Mesendoderm (in vitro differentiated cells): ENCODE measurements around the gene MSRB3.

Source experiments
- DNase-seq: peaks from one replicate; pipeline ENCODE4 v3.0.0; 2013
- H2AK5ac ChIP-seq: 2 replicates; pipeline ENCODE4 v1.6.1; 2013; ENCODE audit warnings: low read length, inconsistent platforms
- H2BK120ac ChIP-seq: 2 replicates; pipeline ENCODE4 v1.6.1; 2013; ENCODE audit warnings: low read depth, mild to moderate bottlenecking, low read length, moderate library complexity, mixed read lengths
- H2BK15ac ChIP-seq: replicated peaks from 2 replicates; pipeline ENCODE4 v1.6.1; 2013; ENCODE audit warnings: low read depth, mild to moderate bottlenecking, moderate library complexity
- H2BK5ac ChIP-seq: 2 replicates; pipeline ENCODE4 v1.6.1; 2013; ENCODE audit warnings: low read length, inconsistent platforms
- H3K18ac ChIP-seq: 2 replicates; pipeline ENCODE4 v1.6.1; 2013; ENCODE audit warnings: mild to moderate bottlenecking, low read length, mixed read lengths
- H3K23ac ChIP-seq: one replicate; pipeline ENCODE4 v1.6.1; 2013; ENCODE audit warnings: low read length
- H3K27ac ChIP-seq: 2 replicates; pipeline ENCODE4 v1.5.1; 2013; ENCODE audit warnings: low read depth, mild to moderate bottlenecking, inconsistent platforms, low read length, moderate library complexity
- H3K27me3 ChIP-seq: 2 replicates; pipeline ENCODE4 v1.6.1; 2013; ENCODE audit warnings: low read length, control low read depth, mild to moderate bottlenecking, inconsistent platforms; ENCODE audit not compliant: insufficient read depth, poor library complexity
- H3K36me3 ChIP-seq: 2 replicates; pipeline ENCODE4 v1.6.1; 2013; ENCODE audit warnings: low read length, inconsistent platforms; ENCODE audit not compliant: control insufficient read depth, insufficient read depth
- H3K4ac ChIP-seq: one replicate; pipeline ENCODE4 v1.6.1; 2013; ENCODE audit warnings: low read depth, mild to moderate bottlenecking, low read length, moderate library complexity
- H3K4me1 ChIP-seq: 2 replicates; pipeline ENCODE4 v1.6.1; 2013; ENCODE audit warnings: low read depth, low read length, inconsistent platforms; ENCODE audit not compliant: control insufficient read depth
- H3K4me2 ChIP-seq: 2 replicates; pipeline ENCODE4 v1.6.1; 2013; ENCODE audit warnings: low read length
- H3K4me3 ChIP-seq: 2 replicates; pipeline ENCODE4 v1.5.1; 2013; ENCODE audit warnings: mild to moderate bottlenecking, low read length
- H3K56ac ChIP-seq: one replicate; pipeline ENCODE4 v1.6.1; 2013; ENCODE audit warnings: low read length
- H3K79me1 ChIP-seq: 2 replicates; pipeline ENCODE4 v1.6.1; 2013; ENCODE audit warnings: low read length, inconsistent platforms
- H3K79me2 ChIP-seq: 2 replicates; pipeline ENCODE4 v1.6.1; 2013; ENCODE audit warnings: mild to moderate bottlenecking, low read length; ENCODE audit not compliant: control insufficient read depth, insufficient read depth
- H3K9ac ChIP-seq: 2 replicates; pipeline ENCODE4 v1.6.1; 2013; ENCODE audit warnings: low read length, inconsistent platforms
- H4K5ac ChIP-seq: one replicate; pipeline ENCODE4 v1.6.1; 2013; ENCODE audit warnings: low read length
- H4K8ac ChIP-seq: one replicate; pipeline ENCODE4 v1.6.1; 2013; ENCODE audit warnings: low read depth, mild to moderate bottlenecking, control low read depth, low read length, moderate library complexity
- WGBS: extraction: QIAGEN DNeasy Blood & Tissue Kit; methylation state at CpG from one replicate; pipeline ENCODE4 v1.1.7; 2013; ENCODE audit warnings: low lambda C conversion rate, missing lambda C conversion rate; ENCODE audit not compliant: insufficient coverage; ENCODE audit errors: extremely low coverage; 5-methylcytosine and 5-hydroxymethylcytosine counted together

The MSRB3 gene

DNA sequence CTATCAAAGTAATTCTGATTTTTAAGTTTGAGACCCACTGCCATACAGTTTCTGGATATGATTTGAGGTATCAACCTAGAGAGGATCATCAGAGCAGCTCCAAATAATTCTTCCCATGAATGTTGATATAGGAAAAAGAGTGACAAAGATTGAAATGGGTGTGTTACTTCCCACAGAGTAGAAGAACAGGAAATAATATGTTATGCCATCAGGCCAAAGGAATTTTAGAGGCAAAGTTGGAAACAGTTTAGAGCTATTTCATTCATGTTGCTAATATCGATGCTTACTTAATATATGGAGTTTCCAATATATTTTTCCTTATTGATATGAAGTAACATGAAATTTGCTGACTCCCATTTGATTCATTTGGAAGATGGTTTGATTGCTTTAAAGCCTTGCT is 8.9 kb upstream of the MSRB3 start:
- Histone ChIP-seq H3K79me1 (no peaks in the 10 kb centered on the region), H2BK120ac (no peak overlapping the region), H2BK15ac (no peak overlapping the region), H3K18ac (no peak overlapping the region), H3K4me1 (no peaks in the 10 kb centered on the region), H3K9ac (no peak overlapping the region), H4K5ac (no peak overlapping the region), H3K27ac (no peak overlapping the region), H2BK5ac (no peak overlapping the region), H3K27me3 (no peaks in the 10 kb centered on the region), H3K23ac (no peak overlapping the region), H4K8ac (no peak overlapping the region), H3K4me2 (no peak overlapping the region), H3K36me3 (no peaks in the 10 kb centered on the region), H3K4ac (no peak overlapping the region), H2AK5ac (no peak overlapping the region), H3K4me3 (no peak overlapping the region), H3K56ac (no peak overlapping the region), H3K79me2 (no peaks in the 10 kb centered on the region)
- DNase-seq, result no peak
- WGBS, result no CpG with 5 or more reads among the region's 1 CpG

GRCh38 chr12:65274602-65275272 is 3.7 kb upstream of the MSRB3 start:
- no peaks in the 10 kb centered on the region for H3K79me2 ChIP-seq
- no peak overlapping the region for H3K56ac ChIP-seq
- H3K23ac ChIP-seq, result no peak overlapping the region
- H2BK120ac ChIP-seq, result no peak overlapping the region
- no peaks in the 10 kb centered on the region for H3K79me1 ChIP-seq
- H2BK15ac ChIP-seq, result no peak overlapping the region
- H4K5ac ChIP-seq, result no peak overlapping the region
- no peak for DNase-seq
- no peaks in the 10 kb centered on the region for H3K36me3 ChIP-seq
- H3K4me3 ChIP-seq, result no peak overlapping the region
- H3K27me3 ChIP-seq, result no peaks in the 10 kb centered on the region
- H3K18ac ChIP-seq, result no peak overlapping the region
- H3K4me2 ChIP-seq, result no peak overlapping the region
- H3K4ac ChIP-seq, result no peak overlapping the region
- no peaks in the 10 kb centered on the region for H3K4me1 ChIP-seq
- no CpG with 5 or more reads among the region's 7 CpGs for WGBS
- H3K27ac ChIP-seq, result no peak overlapping the region
- H2AK5ac ChIP-seq, result no peak overlapping the region
- H4K8ac ChIP-seq, result no peak overlapping the region
- H2BK5ac ChIP-seq, result no peak overlapping the region
- no peak overlapping the region for H3K9ac ChIP-seq

DNA sequence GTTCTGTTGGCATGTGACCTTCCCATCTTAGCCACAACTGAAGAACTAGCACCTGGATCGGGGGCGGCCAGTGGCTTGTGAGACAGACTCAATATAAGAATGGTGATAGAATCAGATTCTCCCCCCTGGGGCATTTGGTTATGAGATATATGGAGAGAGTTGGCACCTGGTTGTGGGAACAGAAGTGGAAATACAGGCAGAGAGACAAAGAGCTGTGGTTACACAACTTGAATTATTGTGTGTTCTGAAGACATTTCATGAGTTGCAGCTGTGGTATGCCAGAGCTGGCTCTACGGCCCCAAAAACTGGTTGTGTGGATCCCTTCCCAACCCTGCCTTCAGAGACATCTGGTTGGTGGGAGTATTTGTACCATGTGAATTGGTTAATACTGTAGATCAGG is 2.9 kb upstream of the MSRB3 start:
- H2BK120ac ChIP-seq, result no peak overlapping the region
- H3K23ac ChIP-seq, result no peak overlapping the region
- H3K36me3 ChIP-seq, result no peaks in the 10 kb centered on the region
- no peak overlapping the region for H3K4ac ChIP-seq
- no peak overlapping the region for H2BK15ac ChIP-seq
- WGBS, result no CpG with 5 or more reads among the region's 3 CpGs
- H3K27ac ChIP-seq, result no peak overlapping the region
- H3K4me1 ChIP-seq, result no peaks in the 10 kb centered on the region
- no peak overlapping the region for H4K8ac ChIP-seq
- H3K56ac ChIP-seq, result no peak overlapping the region
- no peak overlapping the region for H3K4me2 ChIP-seq
- no peaks in the 10 kb centered on the region for H3K79me1 ChIP-seq
- H4K5ac ChIP-seq, result no peak overlapping the region
- no peak overlapping the region for H2BK5ac ChIP-seq
- H3K27me3 ChIP-seq, result no peaks in the 10 kb centered on the region
- no peak for DNase-seq
- H3K18ac ChIP-seq, result no peak overlapping the region
- no peak overlapping the region for H3K9ac ChIP-seq
- H3K79me2 ChIP-seq, result no peaks in the 10 kb centered on the region
- no peak overlapping the region for H3K4me3 ChIP-seq
- no peak overlapping the region for H2AK5ac ChIP-seq

DNA sequence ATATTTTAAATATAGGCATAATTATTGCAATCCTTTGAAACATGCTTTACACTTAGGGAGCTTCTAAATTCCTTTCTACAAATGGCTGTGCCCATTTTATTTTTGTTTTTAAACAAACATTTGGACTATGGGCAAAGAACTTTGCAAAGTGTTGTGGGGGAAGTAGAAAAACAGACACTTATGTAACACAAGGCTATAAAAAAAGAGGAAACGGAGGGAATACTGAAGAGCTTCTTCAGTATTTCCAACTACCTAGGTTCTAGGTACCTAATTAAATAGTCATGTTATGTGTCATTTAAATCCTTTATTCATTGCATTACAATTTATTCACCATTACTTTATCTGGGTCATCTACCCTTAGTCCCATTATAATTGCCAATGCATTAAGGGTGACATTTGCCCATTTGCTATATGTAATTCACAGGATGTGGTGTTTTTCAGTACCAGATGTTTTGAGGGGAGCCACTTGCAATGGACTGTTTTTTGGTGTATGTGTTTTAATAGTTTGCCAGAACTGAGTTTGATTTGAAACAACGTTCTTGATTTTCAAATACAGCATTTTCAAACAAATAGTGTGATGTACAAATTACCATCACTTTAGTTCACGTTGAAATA is 1.5 kb upstream of the MSRB3 start:
- no peak overlapping the region for H3K9ac ChIP-seq
- H3K36me3 ChIP-seq, result no peaks in the 10 kb centered on the region
- H3K18ac ChIP-seq, result no peak overlapping the region
- no peak for DNase-seq
- no peak overlapping the region for H2BK120ac ChIP-seq
- no peak overlapping the region for H2BK5ac ChIP-seq
- no CpG with 5 or more reads among the region's 3 CpGs for WGBS
- H3K56ac ChIP-seq, result no peak overlapping the region
- no peaks in the 10 kb centered on the region for H3K79me2 ChIP-seq
- no peak overlapping the region for H3K4me2 ChIP-seq
- no peak overlapping the region for H2BK15ac ChIP-seq
- H3K27me3 ChIP-seq, result no peaks in the 10 kb centered on the region
- no peak overlapping the region for H2AK5ac ChIP-seq
- H4K8ac ChIP-seq, result no peak overlapping the region
- no peak overlapping the region for H3K27ac ChIP-seq
- H3K79me1 ChIP-seq, result no peaks in the 10 kb centered on the region
- no peaks in the 10 kb centered on the region for H3K4me1 ChIP-seq
- no peak overlapping the region for H3K23ac ChIP-seq
- no peak overlapping the region for H3K4me3 ChIP-seq
- H4K5ac ChIP-seq, result no peak overlapping the region
- H3K4ac ChIP-seq, result no peak overlapping the region

DNA sequence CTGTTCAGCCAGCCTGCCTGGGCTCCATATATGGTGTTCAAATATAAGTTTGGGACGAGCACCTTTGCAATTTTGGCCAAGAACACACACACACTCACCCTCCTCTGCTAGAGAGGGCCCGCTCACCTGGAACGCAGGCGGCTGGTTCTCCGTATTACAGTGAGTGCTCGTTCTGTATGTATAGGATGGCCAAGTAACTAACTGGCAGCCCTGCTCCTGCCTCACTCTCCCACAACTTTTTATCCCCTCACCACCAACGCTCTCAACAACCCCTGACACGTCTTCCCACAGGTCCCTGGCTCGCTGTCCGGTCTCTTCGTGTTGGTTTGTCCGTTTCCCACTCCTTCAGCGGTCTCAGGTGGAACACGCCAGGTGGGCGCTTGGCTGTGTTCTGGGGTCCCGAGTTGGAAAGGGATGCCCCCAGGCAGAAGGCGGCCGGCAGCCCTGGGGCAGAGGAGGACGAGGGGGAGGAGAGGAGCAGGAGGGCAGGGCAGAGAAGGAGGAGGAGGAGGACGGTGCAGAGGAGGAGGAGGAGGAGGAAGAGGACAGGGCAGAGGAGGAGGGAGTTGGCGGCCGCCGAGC is 398 bp upstream of the MSRB3 start:
- H2BK5ac ChIP-seq, result no peak overlapping the region
- H3K18ac ChIP-seq, result no peak overlapping the region
- no peak overlapping the region for H3K23ac ChIP-seq
- H4K8ac ChIP-seq, result no peak overlapping the region
- H3K36me3 ChIP-seq, result no peaks in the 10 kb centered on the region
- H2BK15ac ChIP-seq, result no peak overlapping the region
- H3K4me2 ChIP-seq, result peak overlapping the region; percentile 98
- H3K4ac ChIP-seq, result no peak overlapping the region
- H3K27me3 ChIP-seq, result no peaks in the 10 kb centered on the region
- no peak overlapping the region for H3K27ac ChIP-seq
- H4K5ac ChIP-seq, result no peak overlapping the region
- peak overlapping the region; percentile 71 for H3K9ac ChIP-seq
- no peaks in the 10 kb centered on the region for H3K4me1 ChIP-seq
- peak overlapping the region; percentile 94 for H3K56ac ChIP-seq
- no peak overlapping the region for H2BK120ac ChIP-seq
- H3K79me1 ChIP-seq, result no peaks in the 10 kb centered on the region
- peak; percentile 35 for DNase-seq
- peak overlapping the region; percentile 72 for H3K4me3 ChIP-seq
- WGBS, result no CpG with 5 or more reads among the region's 23 CpGs
- no peaks in the 10 kb centered on the region for H3K79me2 ChIP-seq
- H2AK5ac ChIP-seq, result no peak overlapping the region
